Measurements from ENCODE around the gene INO80E. TPM values are rescaled to one million over a fixed set of nuclear protein-coding genes. Genes with fewer than 3 reads are reported as not detected.
A peak's percentile ranks its signal among the peaks of the same experiment; 100 is the strongest.

INO80E gene
- total RNA-seq, 1 donor from 2014 or later = 58.4 TPM

DNA sequence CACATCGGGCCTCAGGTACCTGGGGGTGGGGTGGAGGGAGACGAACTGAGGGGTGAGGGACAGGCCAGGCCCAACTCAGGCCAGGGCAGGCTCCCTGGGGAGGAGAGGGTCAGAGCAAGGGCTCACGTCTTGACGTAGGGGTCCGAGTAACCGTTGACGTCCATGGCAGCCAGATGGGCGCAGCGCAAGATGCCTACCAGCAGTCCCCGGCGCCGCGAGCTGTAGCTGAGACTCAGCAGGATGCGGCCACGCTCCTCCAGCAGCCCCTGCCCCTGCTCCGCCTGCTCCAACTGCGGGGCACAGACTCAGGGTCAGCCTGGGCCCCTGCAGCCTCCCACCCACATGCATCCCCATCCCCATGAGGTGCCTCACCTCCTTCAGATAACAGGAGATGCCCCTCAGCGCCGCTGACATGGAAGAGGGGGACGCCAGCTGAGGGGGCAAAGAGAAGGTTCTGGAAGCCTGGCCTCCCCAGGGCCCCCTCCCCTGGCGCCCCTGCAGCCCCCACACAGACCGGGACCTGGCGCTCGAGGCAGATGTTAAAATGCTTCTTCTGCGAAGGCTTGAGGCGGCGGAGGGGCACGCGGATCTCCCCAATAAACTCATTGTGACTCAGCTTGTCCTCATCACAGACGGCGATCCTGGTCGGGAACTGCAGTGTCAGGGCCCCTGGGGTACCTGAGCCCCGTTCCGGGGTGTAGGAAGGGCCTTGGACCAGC is 10.8 kb downstream of the INO80E start:
- intact Hi-C loops (cut with DNase I) = no loop called here
- TF ChIP-seq, protein P1, sequence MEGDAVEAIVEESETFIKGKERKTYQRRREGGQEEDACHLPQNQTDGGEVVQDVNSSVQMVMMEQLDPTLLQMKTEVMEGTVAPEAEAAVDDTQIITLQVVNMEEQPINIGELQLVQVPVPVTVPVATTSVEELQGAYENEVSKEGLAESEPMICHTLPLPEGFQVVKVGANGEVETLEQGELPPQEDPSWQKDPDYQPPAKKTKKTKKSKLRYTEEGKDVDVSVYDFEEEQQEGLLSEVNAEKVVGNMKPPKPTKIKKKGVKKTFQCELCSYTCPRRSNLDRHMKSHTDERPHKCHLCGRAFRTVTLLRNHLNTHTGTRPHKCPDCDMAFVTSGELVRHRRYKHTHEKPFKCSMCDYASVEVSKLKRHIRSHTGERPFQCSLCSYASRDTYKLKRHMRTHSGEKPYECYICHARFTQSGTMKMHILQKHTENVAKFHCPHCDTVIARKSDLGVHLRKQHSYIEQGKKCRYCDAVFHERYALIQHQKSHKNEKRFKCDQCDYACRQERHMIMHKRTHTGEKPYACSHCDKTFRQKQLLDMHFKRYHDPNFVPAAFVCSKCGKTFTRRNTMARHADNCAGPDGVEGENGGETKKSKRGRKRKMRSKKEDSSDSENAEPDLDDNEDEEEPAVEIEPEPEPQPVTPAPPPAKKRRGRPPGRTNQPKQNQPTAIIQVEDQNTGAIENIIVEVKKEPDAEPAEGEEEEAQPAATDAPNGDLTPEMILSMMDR (IDR thresholded peaks at IDR 0.05) = no peak
- H3K27ac ChIP-seq = no peak overlapping the region
- H3K36me3 ChIP-seq = peaks cover 10% of the 10 kb centered on the region
- H3K27me3 ChIP-seq (ENCODE audit: low read depth) = peaks cover 33% of the 10 kb centered on the region
- no peak for ATAC-seq
- no peaks in the 10 kb centered on the region for H3K9me3 ChIP-seq
- no peak for DNase-seq
- no peak overlapping the region for H3K4me3 ChIP-seq
- peaks cover 21% of the 10 kb centered on the region for H3K4me1 ChIP-seq

DNA sequence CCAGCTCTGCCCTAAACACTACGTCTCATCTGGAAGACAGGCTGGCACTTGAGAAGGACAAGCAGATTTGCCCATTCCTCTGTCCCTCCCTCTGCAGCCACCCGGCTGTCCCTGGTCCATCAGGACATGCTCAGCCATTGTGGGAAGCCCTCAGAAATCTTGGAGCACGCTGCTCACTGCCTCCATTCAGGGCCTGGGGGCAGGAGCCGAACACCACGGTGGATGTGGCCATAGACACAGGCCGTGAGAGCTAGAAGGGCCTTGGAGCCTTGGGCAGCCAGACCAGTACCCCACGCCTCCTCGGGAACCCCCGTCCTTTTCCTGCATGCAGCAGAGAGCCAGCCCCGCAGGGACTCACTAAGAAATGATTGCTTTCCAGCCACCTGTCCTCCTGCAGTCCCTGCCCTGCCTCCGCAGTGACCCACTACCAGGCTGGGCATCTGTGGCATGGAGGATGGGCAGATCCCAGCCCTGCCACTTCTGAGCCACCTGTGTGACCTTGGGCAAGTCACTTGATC is 11.4 kb downstream of the INO80E start:
- H3K27me3 ChIP-seq (ENCODE audit: low read depth) = peaks cover 38% of the 10 kb centered on the region
- peaks cover 6% of the 10 kb centered on the region for H3K36me3 ChIP-seq
- H3K4me3 ChIP-seq = no peak overlapping the region
- H3K27ac ChIP-seq = no peak overlapping the region
- TF ChIP-seq, protein P1 (IDR thresholded peaks at IDR 0.05) = no peak
- H3K9me3 ChIP-seq = no peaks in the 10 kb centered on the region
- H3K4me1 ChIP-seq = peaks cover 21% of the 10 kb centered on the region
- no peak for DNase-seq
- intact Hi-C loops (cut with DNase I) = no loop called here
- no peak for ATAC-seq

DNA sequence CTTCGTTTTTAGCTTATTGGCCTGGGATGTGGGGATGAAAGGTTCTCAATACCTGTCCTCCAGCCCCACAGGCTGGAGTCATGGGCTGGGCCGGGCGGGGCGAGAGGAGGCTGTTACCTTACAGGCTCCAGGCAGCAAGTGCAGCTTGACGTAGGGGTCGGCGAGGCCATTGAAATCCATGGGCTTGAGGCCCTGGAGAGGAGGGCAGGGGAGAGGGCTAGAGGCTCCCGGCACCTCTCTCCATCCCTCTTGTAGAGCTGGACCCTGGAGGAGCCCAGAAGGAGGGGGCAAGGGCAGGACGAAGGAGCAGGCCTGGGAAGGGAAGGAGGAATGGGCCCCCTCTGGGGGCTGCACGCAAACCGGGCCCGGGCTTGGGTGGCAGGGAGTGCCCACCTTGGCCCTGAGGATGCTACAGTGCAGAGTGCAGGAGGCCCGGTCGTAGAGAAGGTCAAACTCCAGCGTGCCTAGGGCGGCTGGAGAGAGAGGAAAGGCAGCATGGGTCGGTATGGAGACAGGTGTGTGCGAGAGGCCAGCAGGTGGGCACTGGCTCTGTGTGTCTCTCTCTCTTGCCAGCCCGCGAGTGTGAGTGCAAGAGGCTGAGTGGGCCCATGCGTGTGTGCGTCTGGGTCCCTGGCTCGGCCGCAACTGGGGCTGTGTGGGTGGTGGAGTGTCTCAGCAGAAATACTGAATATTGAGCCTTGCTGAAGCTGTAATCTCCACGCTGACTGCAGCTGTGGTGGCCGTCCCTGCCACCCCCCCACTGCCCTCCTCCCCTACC is 13.2 kb downstream of the INO80E start:
- no peaks in the 10 kb centered on the region for H3K9me3 ChIP-seq
- no peak overlapping the region for H3K4me3 ChIP-seq
- H3K27ac ChIP-seq = no peak overlapping the region
- no peaks in the 10 kb centered on the region for H3K36me3 ChIP-seq
- ATAC-seq = no peak
- intact Hi-C loops (cut with DNase I) = no loop called here
- peaks cover 21% of the 10 kb centered on the region for H3K4me1 ChIP-seq
- TF ChIP-seq, protein P1 (IDR thresholded peaks at IDR 0.05) = no peak
- DNase-seq = no peak
- peaks cover 38% of the 10 kb centered on the region for H3K27me3 ChIP-seq (ENCODE audit: low read depth)

DNA sequence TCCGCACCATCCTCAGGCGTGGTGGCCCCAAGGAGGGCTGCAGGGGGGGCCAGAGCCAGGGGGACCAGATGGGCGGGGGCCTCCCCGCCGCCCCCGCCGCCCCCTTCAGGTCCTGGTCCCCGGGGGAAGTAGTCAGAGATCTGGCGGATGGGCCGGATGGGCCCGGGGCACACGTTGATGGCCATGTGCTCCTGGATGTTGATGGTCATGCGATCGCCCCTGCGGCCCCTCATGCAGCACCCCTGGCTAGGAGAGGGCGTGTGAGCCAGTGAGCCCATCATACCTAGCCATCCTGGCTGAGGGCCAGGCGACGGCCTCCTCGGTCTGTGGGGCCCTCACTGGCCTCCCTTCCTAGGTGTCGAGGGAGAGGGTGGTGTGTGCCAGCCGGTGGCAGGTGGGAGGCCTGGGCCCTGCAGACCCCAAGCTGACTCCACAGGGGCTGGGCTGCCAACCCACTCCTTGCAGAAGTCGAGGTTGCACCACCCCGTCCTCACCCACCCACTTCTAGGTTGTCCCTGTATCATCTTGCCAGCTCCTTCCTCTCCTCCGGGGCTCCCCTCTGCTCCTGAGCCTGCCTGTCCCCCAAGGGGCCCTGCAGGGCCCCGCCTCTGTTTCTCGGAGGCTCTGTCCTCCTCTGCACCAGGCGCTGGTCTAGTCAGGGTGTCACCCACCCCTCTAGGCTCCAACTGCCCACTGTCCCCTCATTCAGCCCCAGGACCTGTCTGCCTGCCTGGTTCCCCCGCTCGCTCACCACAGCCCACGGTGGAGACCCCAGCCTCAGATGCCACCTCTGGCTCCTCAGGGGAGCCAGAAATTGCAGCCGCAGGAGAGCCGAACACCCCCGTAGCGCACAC is 14.2 kb downstream of the INO80E start:
- H3K4me1 ChIP-seq = peaks cover 16% of the 10 kb centered on the region
- peak in 1 of 2 donors; percentile 2 for ATAC-seq
- intact Hi-C loops (cut with DNase I) = no loop called here
- no peak for DNase-seq
- H3K36me3 ChIP-seq = no peaks in the 10 kb centered on the region
- H3K9me3 ChIP-seq = no peaks in the 10 kb centered on the region
- peak overlapping the region; percentile 50 for H3K4me3 ChIP-seq
- H3K27me3 ChIP-seq (ENCODE audit: low read depth) = peaks cover 38% of the 10 kb centered on the region
- H3K27ac ChIP-seq = no peak overlapping the region
- TF ChIP-seq, protein P1 (IDR thresholded peaks at IDR 0.05) = no peak
